Measurements from ENCODE around the gene NLRP6.
"Not testable (repeated sequence)": the region's sequence is repeated elsewhere in the genome, so short reads cannot be mapped to it uniquely, and the experiment has no call there.

Gene NLRP6

DNA sequence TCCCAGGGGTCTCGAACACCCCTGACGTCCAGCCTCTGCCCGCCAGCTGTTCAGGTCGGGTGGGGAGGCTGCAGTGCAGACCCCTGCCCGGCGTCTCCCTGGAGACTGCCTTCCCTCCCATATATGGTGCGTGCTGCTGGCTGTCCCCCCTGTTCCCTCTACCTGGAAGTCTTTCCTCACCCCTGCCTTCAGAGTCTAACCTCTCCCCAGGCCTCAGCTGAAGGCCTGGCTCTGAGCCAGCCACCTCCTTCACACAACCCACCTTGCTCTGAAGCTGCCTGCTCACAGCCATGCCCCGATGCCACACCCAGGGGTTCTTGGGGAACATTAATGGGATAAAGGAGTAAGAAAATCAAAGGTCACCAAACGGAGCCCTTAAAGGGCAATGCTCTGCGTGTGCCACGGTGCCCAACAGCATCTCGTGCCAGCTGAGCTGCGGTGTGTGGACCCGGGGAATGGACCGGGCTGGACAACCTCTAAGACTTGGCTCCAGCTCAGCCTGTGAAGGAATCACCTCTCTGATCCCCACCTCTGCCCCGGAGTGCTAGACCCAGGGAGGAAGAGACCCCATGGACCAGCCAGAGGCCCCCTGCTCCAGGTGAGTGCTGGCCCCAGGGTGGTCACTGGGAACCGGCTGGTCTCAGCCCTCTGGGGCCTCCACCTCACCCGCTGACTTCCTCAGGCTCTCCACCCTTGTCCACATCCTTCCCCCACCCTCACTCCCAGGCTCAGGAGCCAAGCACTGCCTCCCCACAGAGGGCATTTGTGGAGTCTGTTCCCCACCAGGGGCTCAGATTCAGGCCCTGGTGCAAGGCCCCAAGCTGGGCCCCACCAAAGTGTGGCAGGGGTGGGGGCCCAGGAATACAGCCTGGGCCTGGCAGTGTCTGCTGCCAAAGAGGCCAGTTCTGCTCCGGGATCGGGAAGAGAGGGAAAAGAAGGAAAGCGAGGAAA, at the start of gene NLRP6:
TSS of gene NLRP6 (plus strand) at position 407 of the 951 bp plus-strand sequence. CDS start at position 570, 163 bp downstream.
- no peak for DNase-seq (ENCODE audit: low spot score in 2 of 2)
- Histone ChIP-seq H3K36me3 (replicated peaks) (no peaks in the 10 kb centered on the region), H3K27me3 (ENCODE audit: low read depth) (peaks cover 37% of the 10 kb centered on the region), H3K4me3 (no peak within 1 kb of the TSS), H3K4me1 (no peaks in the 10 kb centered on the region), H3K9me3 (peaks cover 5% of the 10 kb centered on the region; the same call in 1 of the 2 replicates)
- in situ Hi-C loops (cut with MboI; ENCODE audit: low sequenced_read_pairs) = no loop called here

DNA sequence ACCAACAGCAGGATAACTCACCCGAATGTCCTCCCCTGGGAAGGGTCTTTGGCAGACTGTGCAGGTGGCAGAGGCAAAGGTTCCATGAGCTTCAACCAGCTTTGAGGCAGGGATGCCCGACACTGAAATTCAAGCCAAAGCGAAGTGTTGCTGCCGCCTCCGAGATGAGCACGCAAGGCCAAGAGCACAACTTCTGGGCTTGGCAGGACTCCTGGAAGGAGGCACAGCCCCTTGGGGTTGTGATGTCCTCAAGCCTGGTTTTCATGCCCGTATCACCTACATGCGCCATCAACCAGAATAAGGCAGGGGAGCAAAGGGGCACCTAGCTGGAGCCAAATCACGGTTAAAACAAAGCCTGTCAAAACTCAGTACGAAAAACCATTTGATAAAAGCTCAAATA, 47.8 kb upstream of the NLRP6 start:
- Histone ChIP-seq H3K4me1 (peaks cover 13% of the 10 kb centered on the region), H3K36me3 (replicated peaks) (no peaks in the 10 kb centered on the region), H3K4me3 (no peak overlapping the region), H3K9me3 (no peaks in the 10 kb centered on the region), H3K27me3 (ENCODE audit: low read depth) (no peaks in the 10 kb centered on the region)
- in situ Hi-C loops (cut with MboI; ENCODE audit: low sequenced_read_pairs) = no loop called here
- DNase-seq (ENCODE audit: low spot score in 2 of 2) = no peak

DNA sequence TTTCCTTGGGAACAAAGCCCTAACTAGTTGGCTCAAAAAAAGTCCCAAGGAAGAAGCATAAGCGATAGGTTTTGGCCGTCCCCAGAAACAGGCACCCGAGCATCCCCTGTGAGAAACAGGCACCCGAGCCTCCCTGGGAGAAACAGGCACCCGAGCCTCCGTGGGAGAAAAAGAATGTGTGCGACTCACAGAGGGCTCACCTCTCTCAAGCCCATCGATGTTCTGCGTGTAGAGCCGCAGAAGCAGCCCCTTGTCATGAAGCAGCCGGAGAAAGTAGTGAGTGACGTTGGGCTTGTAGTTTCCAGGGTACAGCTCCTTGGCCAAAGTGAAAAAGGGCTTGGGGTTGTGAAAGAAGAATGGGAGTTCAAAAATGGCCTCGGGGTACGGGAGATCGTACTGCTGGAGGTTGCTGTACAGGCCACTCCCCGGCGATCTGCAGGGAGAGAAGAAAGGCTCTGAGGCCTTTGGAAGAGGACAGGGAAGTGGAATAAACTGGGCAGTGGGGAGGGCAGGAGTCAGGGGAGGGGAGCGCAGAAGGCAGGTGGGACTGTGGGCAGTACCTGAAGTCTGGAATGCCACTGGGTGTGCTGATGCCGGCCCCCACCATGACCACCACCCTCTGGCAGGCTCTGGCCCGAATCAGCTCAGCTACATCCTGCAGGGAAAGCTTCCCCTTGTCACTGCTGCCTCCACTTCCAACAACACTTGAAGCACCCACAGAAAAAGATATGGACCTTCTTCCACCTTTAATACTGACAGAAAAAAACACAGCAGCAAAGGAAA, 45.2 kb upstream of the NLRP6 start:
- Histone ChIP-seq H3K4me1 (peaks cover 12% of the 10 kb centered on the region), H3K36me3 (replicated peaks) (no peaks in the 10 kb centered on the region), H3K27me3 (ENCODE audit: low read depth) (no peaks in the 10 kb centered on the region), H3K4me3 (no peak overlapping the region), H3K9me3 (no peaks in the 10 kb centered on the region)
- DNase-seq (ENCODE audit: low spot score in 2 of 2) = no peak
- in situ Hi-C loops (cut with MboI; ENCODE audit: low sequenced_read_pairs) = no loop called here

DNA sequence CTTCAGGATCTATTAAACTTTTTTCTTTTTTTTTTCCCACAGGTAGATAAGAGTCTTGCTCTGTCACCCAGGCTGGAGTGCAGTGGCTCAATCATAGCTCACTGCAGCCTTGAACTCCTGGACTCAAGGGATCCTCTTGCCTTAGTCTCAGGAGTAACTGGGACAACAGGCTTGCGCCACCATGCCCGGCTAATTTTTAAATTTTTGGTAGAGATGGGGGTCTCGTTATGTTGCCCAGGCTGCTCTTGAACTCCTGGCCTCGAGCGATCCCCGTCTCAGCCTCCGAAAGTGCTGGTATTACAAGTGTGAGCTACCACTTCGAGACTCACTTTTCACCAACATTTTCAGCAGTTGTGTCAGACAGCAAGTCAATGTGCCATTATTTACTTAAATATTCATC, 43.0 kb upstream of the NLRP6 start:
- peaks cover 11% of the 10 kb centered on the region for H3K36me3 ChIP-seq (replicated peaks)
- in situ Hi-C loops (cut with MboI; ENCODE audit: low sequenced_read_pairs) = no loop called here
- DNase-seq (ENCODE audit: low spot score in 2 of 2) = no peak
- H3K27me3 ChIP-seq (ENCODE audit: low read depth) = no peaks in the 10 kb centered on the region
- no peaks in the 10 kb centered on the region for H3K9me3 ChIP-seq
- H3K4me3 ChIP-seq = peak overlapping the region; percentile 84
- H3K4me1 ChIP-seq = peaks cover 7% of the 10 kb centered on the region

DNA sequence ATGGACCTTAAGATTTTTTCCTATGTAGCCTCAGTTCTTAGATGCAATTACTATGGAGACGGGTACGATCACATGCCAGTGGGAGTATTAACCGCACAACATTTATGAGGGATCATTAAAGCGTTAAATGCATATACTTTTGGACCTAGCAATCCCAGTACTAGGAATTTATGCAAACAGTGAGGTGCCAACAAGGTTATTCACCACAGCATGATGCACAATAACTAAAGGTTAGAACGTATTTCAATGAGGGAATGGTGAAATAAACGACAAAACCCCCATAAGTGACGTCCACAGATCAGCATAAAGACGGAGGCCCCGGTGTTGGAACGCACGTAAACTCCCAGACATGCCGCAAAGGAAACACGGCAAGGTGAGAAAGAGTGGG, 42.6 kb upstream of the NLRP6 start:
- Histone ChIP-seq H3K4me3 (peak overlapping the region; percentile 84), H3K4me1 (peaks cover 7% of the 10 kb centered on the region), H3K36me3 (replicated peaks) (peaks cover 11% of the 10 kb centered on the region), H3K27me3 (ENCODE audit: low read depth) (no peaks in the 10 kb centered on the region), H3K9me3 (no peaks in the 10 kb centered on the region)
- DNase-seq (ENCODE audit: low spot score in 2 of 2) = peak in 1 of 2 experiments; percentile 11
- in situ Hi-C loops (cut with MboI; ENCODE audit: low sequenced_read_pairs) = no loop called here

DNA sequence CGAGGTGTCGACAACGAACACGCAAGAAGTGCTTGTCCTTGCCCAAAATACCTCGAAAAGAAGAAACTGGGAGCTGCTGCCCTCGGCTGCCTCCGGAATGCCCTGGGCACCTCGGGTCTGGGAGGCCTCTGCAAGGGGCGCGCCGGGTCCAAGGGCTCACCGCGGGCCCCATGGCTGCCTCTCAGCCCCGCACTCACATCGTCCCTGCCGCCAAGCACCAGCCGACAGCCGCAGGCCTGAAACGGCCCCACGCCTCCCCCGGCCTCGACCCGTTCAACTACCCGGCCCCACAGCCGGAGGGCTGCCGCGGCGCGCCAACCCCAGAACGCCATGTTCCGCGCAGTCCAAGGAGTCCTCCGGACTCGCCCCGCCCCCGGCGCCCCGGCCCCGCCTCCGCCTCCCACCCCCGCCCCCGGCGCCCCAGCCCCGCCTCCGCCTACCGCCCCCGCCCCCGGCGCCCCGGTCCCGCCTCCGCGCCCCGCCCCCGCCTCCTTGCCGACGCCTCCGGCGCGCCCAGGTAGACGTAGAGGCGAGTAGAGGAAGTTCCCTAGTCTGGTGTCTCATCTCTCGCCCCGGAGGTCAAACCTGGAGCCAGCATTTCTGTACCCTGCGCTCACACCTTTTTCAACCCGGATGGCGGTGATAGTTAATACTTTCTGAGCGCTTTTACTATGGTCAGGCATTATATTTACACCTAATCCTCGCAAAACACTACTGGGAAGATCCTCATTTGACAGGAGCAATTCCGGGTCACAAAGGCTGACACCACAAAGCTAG, 42.0 kb upstream of the NLRP6 start, which contains the start of gene SIRT3:
TSS of gene SIRT3 (minus strand) at position 346 of the 777 bp plus-strand sequence. CDS start at position 332, 14 bp downstream.
- H3K4me1 ChIP-seq = peaks cover 7% of the 10 kb centered on the region
- peak; percentile 70 to 86 for DNase-seq (ENCODE audit: low spot score in 2 of 2)
- H3K27me3 ChIP-seq (ENCODE audit: low read depth) = no peaks in the 10 kb centered on the region
- in situ Hi-C loops (cut with MboI; ENCODE audit: low sequenced_read_pairs) = no loop called here
- H3K9me3 ChIP-seq = no peaks in the 10 kb centered on the region
- peak within 1 kb of the TSS; percentile 84 for H3K4me3 ChIP-seq
- peaks cover 16% of the 10 kb centered on the region for H3K36me3 ChIP-seq (replicated peaks)

DNA sequence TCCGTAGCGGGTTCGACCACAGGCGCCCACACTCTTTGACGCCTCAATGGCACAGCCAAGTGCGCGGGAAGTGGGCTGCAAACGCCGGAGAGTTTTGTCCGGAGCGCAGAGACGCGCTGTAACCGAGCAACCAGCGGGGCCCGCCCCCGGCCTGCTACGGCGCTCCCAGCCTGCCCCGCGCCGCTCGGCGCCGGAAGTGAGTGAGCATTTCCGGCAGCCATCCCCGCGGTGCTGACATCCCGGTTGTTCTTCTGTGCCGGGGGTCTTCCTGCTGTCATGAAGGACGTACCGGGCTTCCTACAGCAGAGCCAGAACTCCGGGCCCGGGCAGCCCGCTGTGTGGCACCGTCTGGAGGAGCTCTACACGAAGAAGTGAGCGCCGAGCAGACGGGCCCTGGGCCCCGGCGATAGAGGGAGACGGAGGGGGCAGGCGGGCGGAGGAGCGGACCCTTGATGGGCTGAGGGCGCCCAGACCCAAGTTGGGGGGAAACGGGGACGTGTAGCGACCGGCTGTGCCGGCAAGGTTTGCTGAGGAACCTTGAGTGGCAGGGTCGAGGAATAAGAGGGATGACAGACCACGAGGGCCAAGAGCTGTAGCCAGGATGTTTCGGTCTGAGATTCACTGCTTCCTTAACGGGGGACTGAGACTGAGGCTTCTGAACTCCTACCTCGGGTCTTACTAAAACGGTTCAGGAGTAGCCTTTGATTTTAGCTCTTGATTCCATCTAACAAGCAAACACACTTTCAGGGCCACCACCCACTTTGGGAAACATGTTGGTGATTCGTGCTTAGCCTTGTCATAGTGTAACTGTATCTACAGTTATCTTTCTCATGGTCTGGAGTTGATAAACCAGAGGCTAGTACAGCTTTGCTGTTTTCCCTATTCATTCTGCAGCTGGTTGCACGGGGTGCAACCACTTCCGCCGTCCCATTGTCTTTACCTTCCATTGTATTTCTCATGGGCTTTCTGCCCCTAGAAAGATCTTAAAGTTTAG, 41.1 kb upstream of the NLRP6 start, which contains the start of gene PSMD13:
TSS of gene PSMD13 (plus strand) at position 203 of the 994 bp plus-strand sequence. CDS start at position 277, 74 bp downstream.
- no peaks in the 10 kb centered on the region for H3K9me3 ChIP-seq
- H3K36me3 ChIP-seq (replicated peaks) = peaks cover 25% of the 10 kb centered on the region
- in situ Hi-C loops (cut with MboI; ENCODE audit: low sequenced_read_pairs) = no loop called here
- peaks cover 7% of the 10 kb centered on the region for H3K4me1 ChIP-seq
- DNase-seq (ENCODE audit: low spot score in 2 of 2) = peak; percentile 74 to 91
- peak within 1 kb of the TSS; percentile 84 for H3K4me3 ChIP-seq
- no peaks in the 10 kb centered on the region for H3K27me3 ChIP-seq (ENCODE audit: low read depth)

DNA sequence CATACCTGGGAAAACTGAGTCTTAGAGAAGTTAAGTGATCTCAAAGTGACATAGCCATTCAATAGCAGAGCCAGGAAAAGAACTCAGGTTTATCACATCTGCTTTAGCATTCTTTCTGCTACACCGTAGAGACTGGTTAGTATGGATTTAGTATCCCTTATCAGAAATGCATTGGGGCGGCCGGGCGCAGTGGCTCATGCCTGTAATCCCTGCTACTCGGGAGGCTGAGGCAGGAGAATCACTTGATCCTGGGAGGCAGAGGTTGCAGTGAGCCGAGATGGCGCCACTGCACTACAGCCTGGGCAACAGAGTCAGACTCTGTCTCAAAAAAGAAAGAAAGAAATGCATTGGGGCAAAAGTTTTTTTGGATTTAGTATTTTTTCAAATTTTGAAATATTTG, 39.9 kb upstream of the NLRP6 start:
- Histone ChIP-seq H3K36me3 (replicated peaks) (peaks cover 38% of the 10 kb centered on the region), H3K4me3 (peak overlapping the region; percentile 84; the same call in 1 of the 2 replicates)
- DNase-seq (ENCODE audit: low spot score in 2 of 2); H3K4me1 ChIP-seq; H3K27me3 ChIP-seq (ENCODE audit: low read depth); in situ Hi-C loops (cut with MboI; ENCODE audit: low sequenced_read_pairs); H3K9me3 ChIP-seq: not testable (repeated sequence)

DNA sequence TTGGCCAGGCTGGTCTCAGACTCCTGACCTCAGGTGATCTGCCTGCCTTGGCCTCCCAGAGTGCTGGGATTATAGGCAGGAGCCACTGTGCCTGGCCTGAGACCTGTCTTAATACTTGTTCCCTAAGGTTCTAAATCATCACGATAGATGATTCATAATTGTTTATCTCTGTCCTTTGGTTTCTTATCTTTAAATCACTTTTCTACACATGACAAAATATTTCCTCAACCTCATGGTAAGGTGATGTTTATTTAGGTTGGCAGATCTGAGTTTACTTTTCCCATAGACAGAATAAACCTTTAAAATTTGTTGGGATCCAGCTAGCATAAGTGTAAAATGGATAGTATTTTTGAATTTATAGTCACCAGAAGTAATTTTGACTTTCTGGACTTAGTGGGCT, 37.9 kb upstream of the NLRP6 start:
- Histone ChIP-seq H3K4me1 (peaks cover 7% of the 10 kb centered on the region), H3K9me3 (no peaks in the 10 kb centered on the region), H3K36me3 (replicated peaks) (peaks cover 55% of the 10 kb centered on the region), H3K27me3 (ENCODE audit: low read depth) (no peaks in the 10 kb centered on the region), H3K4me3 (no peak overlapping the region)
- DNase-seq (ENCODE audit: low spot score in 2 of 2) = no peak
- in situ Hi-C loops (cut with MboI; ENCODE audit: low sequenced_read_pairs) = no loop called here

DNA sequence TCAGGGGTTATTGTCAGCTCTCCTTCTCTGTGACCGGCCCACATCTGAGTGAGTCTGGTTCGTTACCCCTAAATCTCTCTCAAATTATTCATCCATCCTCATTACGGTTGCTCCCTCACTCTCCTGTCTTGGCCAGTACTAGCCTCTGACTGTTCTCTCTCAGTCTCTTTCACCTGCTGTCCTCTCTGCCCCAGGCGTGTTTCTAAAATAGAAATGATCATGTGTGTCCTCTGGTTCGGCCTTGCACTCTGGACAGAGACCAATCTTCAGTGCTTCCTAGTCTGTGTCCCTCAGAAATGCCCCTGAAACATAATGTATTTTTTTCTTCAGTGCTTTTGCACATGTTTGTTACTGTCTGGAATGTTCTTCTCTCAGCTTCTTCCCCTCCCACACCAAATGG, 36.6 kb upstream of the NLRP6 start:
- in situ Hi-C loops (cut with MboI; ENCODE audit: low sequenced_read_pairs) = no loop called here

DNA sequence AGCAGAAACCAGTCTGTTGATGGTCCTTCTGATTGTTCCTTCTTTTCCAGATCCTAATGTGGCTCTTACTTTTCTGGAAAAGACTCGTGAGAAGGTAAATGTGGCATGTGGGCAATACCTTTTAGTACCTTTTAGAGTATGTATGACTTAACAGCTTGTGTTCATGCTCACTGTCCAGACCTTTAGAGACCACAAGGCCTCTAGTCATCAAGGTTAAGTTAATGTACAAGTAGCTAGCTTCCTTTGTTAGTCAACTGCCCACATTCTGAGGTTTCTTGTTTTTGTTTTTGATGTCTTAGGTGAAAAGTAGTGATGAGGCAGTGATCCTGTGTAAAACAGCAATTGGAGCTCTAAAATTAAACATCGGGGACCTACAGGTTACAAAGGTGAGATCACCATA, 33.8 kb upstream of the NLRP6 start:
- in situ Hi-C loops (cut with MboI; ENCODE audit: low sequenced_read_pairs) = no loop called here
- Histone ChIP-seq H3K4me1 (no peaks in the 10 kb centered on the region), H3K9me3 (no peaks in the 10 kb centered on the region), H3K36me3 (replicated peaks) (peaks cover 85% of the 10 kb centered on the region), H3K27me3 (ENCODE audit: low read depth) (no peaks in the 10 kb centered on the region), H3K4me3 (no peak overlapping the region)
- DNase-seq (ENCODE audit: low spot score in 2 of 2) = no peak

More for the DNA sequence above, 36.6 kb upstream of the NLRP6 start:
- Histone ChIP-seq H3K9me3 (no peaks in the 10 kb centered on the region), H3K27me3 (ENCODE audit: low read depth) (no peaks in the 10 kb centered on the region), H3K36me3 (replicated peaks) (peaks cover 68% of the 10 kb centered on the region), H3K4me3 (no peak overlapping the region), H3K4me1 (peaks cover 7% of the 10 kb centered on the region)
- DNase-seq (ENCODE audit: low spot score in 2 of 2) = no peak

DNA sequence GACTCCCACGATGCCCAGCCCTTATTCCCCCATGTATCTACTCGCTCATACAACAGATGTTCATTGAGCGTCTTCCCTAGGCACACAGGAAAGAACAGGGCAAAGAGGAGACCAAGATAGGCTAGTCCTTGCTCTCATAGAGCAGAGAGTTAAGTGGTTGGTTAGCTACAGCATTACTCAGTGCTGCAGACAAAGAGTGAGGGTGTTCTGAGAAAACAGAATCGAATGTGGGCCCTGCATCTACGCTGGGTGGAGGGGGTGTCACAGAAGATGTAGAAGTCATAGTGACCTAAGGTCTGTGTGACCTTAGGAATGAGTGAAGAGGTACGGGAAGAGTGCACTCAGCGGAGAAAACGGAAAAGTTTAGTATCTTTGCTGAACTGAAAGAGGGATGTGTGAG, 29.1 kb upstream of the NLRP6 start:
- no peaks in the 10 kb centered on the region for H3K9me3 ChIP-seq
- in situ Hi-C loops (cut with MboI; ENCODE audit: low sequenced_read_pairs) = no loop called here
- no peaks in the 10 kb centered on the region for H3K4me1 ChIP-seq
- no peaks in the 10 kb centered on the region for H3K27me3 ChIP-seq (ENCODE audit: low read depth)
- no peak overlapping the region for H3K4me3 ChIP-seq
- no peak for DNase-seq (ENCODE audit: low spot score in 2 of 2)
- H3K36me3 ChIP-seq (replicated peaks) = peaks cover 91% of the 10 kb centered on the region

All from HAP-1 (cell line).